ENCODE measurements around the gene FADS6.
"Not testable (repeated sequence)": the region's sequence is repeated elsewhere in the genome, so short reads cannot be mapped to it uniquely, and the experiment has no call there.

FADS6 gene

DNA sequence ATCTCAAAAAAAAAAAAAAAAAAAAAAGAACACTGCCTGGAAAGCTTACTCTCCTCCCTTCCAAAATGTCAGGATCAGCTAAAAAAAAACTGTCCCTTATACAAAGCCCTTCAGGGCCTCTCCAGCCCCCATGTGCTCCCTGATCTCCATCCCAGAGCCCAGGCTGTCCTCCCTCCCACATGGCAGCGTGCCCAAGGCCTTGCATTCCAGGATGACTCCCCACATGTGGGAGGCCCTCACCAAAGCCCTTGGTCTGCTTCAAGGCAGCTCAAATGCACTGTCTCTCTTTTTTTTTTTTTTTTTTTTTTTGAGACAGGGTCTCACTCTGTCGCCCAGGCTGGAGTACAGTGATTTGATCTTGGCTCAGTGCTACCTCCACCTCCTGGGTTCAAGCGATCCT is 22.9 kb downstream of the FADS6 start:
- Histone ChIP-seq H3K4me3 (ENCODE audit: insufficient read length, low read depth) (no peak overlapping the region), H3K4me1 (ENCODE audit: insufficient read depth, insufficient read length) (peaks cover 10% of the 10 kb centered on the region), H3K27me3 (ENCODE audit: insufficient read depth, insufficient read length) (peaks cover 5% of the 10 kb centered on the region), H3K36me3 (ENCODE audit: insufficient read depth, insufficient read length, low read length) (peaks cover 45% of the 10 kb centered on the region), H3K9ac (ENCODE audit: insufficient read length, low read depth) (peak overlapping the region; percentile 37), H3K9me3 (ENCODE audit: insufficient read depth, low read length) (no peaks in the 10 kb centered on the region)
- no peak for TF ChIP-seq ZNF274 (IDR thresholded peaks at IDR 0.05; ENCODE audit: low read depth, low read length)
- TF ChIP-seq YY1 (IDR thresholded peaks at IDR 0.05; ENCODE audit: insufficient read depth, insufficient read length): no peak
- no peak for TF ChIP-seq SUZ12 (IDR thresholded peaks at IDR 0.05; ENCODE audit: extremely low read depth, insufficient read depth, insufficient read length)
- no peak for DNase-seq (ENCODE audit: low read depth, low spot score)

DNA sequence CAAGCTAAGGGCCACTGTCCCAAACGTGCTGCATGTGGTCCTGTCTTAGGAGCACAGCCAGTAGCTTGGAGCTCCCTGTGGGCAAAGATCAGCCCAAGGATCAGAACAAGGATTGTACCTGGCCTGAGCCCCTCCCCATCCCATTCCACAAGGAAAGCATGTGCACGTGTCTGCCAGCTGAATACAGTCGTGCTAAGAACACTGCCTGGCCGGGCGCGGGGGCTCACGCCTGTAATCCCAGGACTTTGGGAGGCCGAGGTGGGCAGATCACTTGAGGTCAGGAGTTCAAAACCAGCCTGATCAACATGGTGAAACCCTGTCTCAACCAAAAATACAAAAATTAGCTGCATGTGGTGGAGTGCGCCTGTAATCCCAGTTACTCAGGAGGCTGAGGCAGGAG is 23.4 kb downstream of the FADS6 start:
- H3K27me3 ChIP-seq (ENCODE audit: insufficient read depth, insufficient read length); H3K4me3 ChIP-seq (ENCODE audit: insufficient read length, low read depth); DNase-seq (ENCODE audit: low read depth, low spot score); H3K9me3 ChIP-seq (ENCODE audit: insufficient read depth, low read length); H3K9ac ChIP-seq (ENCODE audit: insufficient read length, low read depth): not testable (repeated sequence)
- H3K4me1 ChIP-seq (ENCODE audit: insufficient read depth, insufficient read length): peaks cover 13% of the 10 kb centered on the region
- peaks cover 48% of the 10 kb centered on the region for H3K36me3 ChIP-seq (ENCODE audit: insufficient read depth, insufficient read length, low read length)

DNA sequence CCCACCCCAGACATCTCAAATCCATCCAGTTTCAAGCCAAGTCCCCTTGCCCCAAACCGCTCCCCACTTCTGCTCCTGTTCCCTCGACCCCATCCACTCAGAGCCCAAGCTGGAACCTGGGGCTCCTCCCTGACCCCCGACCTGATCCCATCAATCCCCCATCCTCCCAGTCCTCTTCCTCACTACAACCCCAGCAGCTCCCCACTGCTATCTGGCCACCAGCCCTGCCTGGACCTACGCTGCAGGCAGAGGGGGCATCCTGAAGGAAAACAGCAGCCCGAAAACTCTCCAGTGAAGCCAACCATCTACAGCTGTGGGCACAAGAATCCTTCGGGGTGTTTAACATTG is 24.6 kb downstream of the FADS6 start:
- Histone ChIP-seq H3K27me3 (ENCODE audit: insufficient read depth, insufficient read length) (peaks cover 5% of the 10 kb centered on the region), H3K4me3 (ENCODE audit: insufficient read length, low read depth) (no peak overlapping the region), H3K4me1 (ENCODE audit: insufficient read depth, insufficient read length) (peaks cover 15% of the 10 kb centered on the region), H3K9ac (ENCODE audit: insufficient read length, low read depth) (no peak overlapping the region), H3K9me3 (ENCODE audit: insufficient read depth, low read length) (no peaks in the 10 kb centered on the region), H3K36me3 (ENCODE audit: insufficient read depth, insufficient read length, low read length) (peaks cover 58% of the 10 kb centered on the region)
- TF ChIP-seq SUZ12 (IDR thresholded peaks at IDR 0.05; ENCODE audit: extremely low read depth, insufficient read depth, insufficient read length): no peak
- no peak for TF ChIP-seq ZNF274 (IDR thresholded peaks at IDR 0.05; ENCODE audit: low read depth, low read length)
- no peak for TF ChIP-seq YY1 (IDR thresholded peaks at IDR 0.05; ENCODE audit: insufficient read depth, insufficient read length)
- DNase-seq (ENCODE audit: low read depth, low spot score): no peak

- peaks cover 63% of the 10 kb centered on the region for H3K36me3 ChIP-seq (ENCODE audit: insufficient read depth, insufficient read length, low read length)
- no peaks in the 10 kb centered on the region for H3K9me3 ChIP-seq (ENCODE audit: insufficient read depth, low read length)
- peaks cover 15% of the 10 kb centered on the region for H3K4me1 ChIP-seq (ENCODE audit: insufficient read depth, insufficient read length)
- H3K27me3 ChIP-seq (ENCODE audit: insufficient read depth, insufficient read length): peaks cover 5% of the 10 kb centered on the region
- no peak overlapping the region for H3K4me3 ChIP-seq (ENCODE audit: insufficient read length, low read depth)
- no peak overlapping the region for H3K9ac ChIP-seq (ENCODE audit: insufficient read length, low read depth)
- no peak for DNase-seq (ENCODE audit: low read depth, low spot score)
- TF ChIP-seq ZNF274 (IDR thresholded peaks at IDR 0.05; ENCODE audit: low read depth, low read length): no peak
- TF ChIP-seq SUZ12 (IDR thresholded peaks at IDR 0.05; ENCODE audit: extremely low read depth, insufficient read depth, insufficient read length): no peak
- TF ChIP-seq YY1 (IDR thresholded peaks at IDR 0.05; ENCODE audit: insufficient read depth, insufficient read length): no peak
These were observed 25.1 kb downstream of the FADS6 start for GRCh38 chr17:74868251-74868907.

DNA sequence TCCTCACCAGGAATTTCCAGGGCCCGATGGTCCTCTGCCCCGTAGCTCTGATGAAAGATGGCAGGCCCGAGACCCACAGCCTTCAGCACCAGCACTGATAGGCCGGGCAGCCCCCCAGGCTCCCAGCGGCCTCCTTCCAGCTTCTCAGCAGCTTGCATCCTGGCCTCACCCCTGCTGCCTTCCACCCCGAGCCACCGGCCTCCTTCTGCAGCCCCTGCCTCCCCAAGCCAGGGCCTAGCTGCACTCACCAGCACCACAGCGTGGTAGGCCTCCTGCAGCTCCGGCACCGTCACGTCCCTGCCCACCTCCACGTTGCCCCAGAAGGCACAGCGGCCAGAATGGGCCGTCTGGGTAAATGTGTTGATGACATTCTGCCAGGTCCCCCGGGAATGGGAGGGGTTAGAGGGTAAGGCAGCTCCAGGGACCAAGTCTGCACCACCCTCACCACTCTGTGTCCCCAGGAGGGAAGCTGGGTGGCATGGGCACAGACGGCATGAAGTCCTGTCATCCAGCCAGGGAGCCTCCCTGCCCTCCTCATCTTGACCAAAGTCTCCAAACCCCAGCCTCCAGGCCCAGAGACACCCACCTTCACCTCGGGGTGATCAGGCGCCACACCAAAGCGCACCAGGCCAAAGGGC is 27.1 kb downstream of the FADS6 start:
- H3K4me1 ChIP-seq (ENCODE audit: insufficient read depth, insufficient read length): peaks cover 12% of the 10 kb centered on the region
- H3K36me3 ChIP-seq (ENCODE audit: insufficient read depth, insufficient read length, low read length): peaks cover 61% of the 10 kb centered on the region
- peaks cover 8% of the 10 kb centered on the region for H3K27me3 ChIP-seq (ENCODE audit: insufficient read depth, insufficient read length)
- no peak for DNase-seq (ENCODE audit: low read depth, low spot score)
- TF ChIP-seq ZNF274 (IDR thresholded peaks at IDR 0.05; ENCODE audit: low read depth, low read length) (no peak), YY1 (IDR thresholded peaks at IDR 0.05; ENCODE audit: insufficient read depth, insufficient read length) (no peak), SUZ12 (IDR thresholded peaks at IDR 0.05; ENCODE audit: extremely low read depth, insufficient read depth, insufficient read length) (no peak)
- no peaks in the 10 kb centered on the region for H3K9me3 ChIP-seq (ENCODE audit: insufficient read depth, low read length)
- H3K4me3 ChIP-seq (ENCODE audit: insufficient read length, low read depth): no peak overlapping the region
- no peak overlapping the region for H3K9ac ChIP-seq (ENCODE audit: insufficient read length, low read depth)

- DNase-seq (ENCODE audit: low read depth, low spot score): no peak
- Histone ChIP-seq H3K4me3 (ENCODE audit: insufficient read length, low read depth) (no peak overlapping the region), H3K36me3 (ENCODE audit: insufficient read depth, insufficient read length, low read length) (peaks cover 59% of the 10 kb centered on the region), H3K9ac (ENCODE audit: insufficient read length, low read depth) (no peak overlapping the region), H3K9me3 (ENCODE audit: insufficient read depth, low read length) (no peaks in the 10 kb centered on the region), H3K4me1 (ENCODE audit: insufficient read depth, insufficient read length) (peaks cover 13% of the 10 kb centered on the region), H3K27me3 (ENCODE audit: insufficient read depth, insufficient read length) (peaks cover 15% of the 10 kb centered on the region)
- TF ChIP-seq YY1 (IDR thresholded peaks at IDR 0.05; ENCODE audit: insufficient read depth, insufficient read length) (no peak), SUZ12 (IDR thresholded peaks at IDR 0.05; ENCODE audit: extremely low read depth, insufficient read depth, insufficient read length) (no peak), ZNF274 (IDR thresholded peaks at IDR 0.05; ENCODE audit: low read depth, low read length) (no peak)
These were observed 27.8 kb downstream of the FADS6 start for GRCh38 chr17:74865504-74866197.

DNA sequence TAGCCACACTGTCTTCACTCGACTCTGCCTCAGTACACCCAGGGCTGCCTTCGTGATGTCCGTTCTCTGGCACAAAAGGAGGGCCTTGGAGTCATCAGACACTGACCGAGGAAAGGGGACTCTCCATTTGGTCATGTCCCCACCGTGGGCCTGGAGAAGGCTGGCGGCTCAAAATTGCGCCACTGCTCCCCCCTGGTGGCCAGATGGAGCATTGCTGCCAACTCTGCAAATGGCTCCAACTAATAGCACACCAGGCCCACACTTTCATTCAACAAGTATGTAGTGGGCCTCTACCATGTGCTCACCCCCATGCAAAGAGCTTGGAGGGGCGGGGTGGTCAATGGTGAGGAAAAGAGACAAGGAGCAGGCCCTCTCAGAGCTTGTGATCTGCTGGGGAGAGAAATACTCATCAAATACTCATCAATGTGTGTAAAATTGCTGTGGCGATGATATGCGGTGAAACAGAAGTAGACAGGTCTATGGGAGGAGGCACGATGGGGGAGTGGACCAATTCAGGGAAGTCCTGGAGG is 28.5 kb downstream of the FADS6 start:
- DNase-seq (ENCODE audit: low read depth, low spot score): no peak
- peaks cover 22% of the 10 kb centered on the region for H3K27me3 ChIP-seq (ENCODE audit: insufficient read depth, insufficient read length)
- peaks cover 18% of the 10 kb centered on the region for H3K4me1 ChIP-seq (ENCODE audit: insufficient read depth, insufficient read length)
- H3K9me3 ChIP-seq (ENCODE audit: insufficient read depth, low read length): no peaks in the 10 kb centered on the region
- peaks cover 56% of the 10 kb centered on the region for H3K36me3 ChIP-seq (ENCODE audit: insufficient read depth, insufficient read length, low read length)
- H3K4me3 ChIP-seq (ENCODE audit: insufficient read length, low read depth): no peak overlapping the region
- TF ChIP-seq SUZ12 (IDR thresholded peaks at IDR 0.05; ENCODE audit: extremely low read depth, insufficient read depth, insufficient read length): no peak
- TF ChIP-seq ZNF274 (IDR thresholded peaks at IDR 0.05; ENCODE audit: low read depth, low read length): no peak
- no peak for TF ChIP-seq YY1 (IDR thresholded peaks at IDR 0.05; ENCODE audit: insufficient read depth, insufficient read length)
- H3K9ac ChIP-seq (ENCODE audit: insufficient read length, low read depth): peak overlapping the region; percentile 50
